Measurements from ENCODE around the gene CC2D2A.

Gene CC2D2A

DNA sequence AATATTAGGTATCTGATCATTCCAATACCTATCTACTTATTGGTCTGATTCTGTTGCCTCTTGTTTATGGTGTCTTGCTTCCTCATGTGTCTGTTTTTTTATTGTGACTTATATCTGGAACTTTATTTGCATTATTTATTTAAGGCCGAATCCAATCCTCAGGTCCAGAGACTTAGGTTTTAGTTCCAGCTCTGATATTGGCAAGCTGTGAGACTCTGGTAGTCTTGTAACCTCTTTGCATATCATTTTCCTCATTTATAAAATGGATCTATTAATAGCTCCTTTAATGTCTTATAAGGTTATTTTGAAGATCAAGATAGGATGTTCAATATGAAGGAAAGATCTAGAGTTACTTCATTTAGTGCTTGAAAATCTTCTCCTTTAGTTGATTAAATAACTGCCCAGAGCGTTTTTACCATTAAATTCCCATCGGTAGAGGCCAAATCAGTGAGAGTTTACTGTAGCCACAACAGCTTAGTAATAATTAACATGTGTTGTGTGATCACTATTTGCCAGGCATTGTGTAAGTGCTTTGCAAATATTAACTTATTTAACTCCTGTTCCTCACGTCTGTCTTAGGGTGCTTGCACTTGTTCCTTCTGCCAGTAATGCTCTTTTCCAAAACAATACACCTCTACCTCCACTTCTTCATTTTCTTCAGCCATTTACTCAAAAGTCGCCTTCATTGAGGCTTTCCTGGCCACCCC lies 82.2 kb downstream of the CC2D2A start:
- DNase-seq (ENCODE audit: low read depth), result no peak
- H3K4me3 ChIP-seq (ENCODE audit: low read depth, low read length), result no peak overlapping the region
- no peak for TF ChIP-seq CTCF (IDR thresholded peaks at IDR 0.05; ENCODE audit: low read depth, low read length, missing control alignments)

DNA sequence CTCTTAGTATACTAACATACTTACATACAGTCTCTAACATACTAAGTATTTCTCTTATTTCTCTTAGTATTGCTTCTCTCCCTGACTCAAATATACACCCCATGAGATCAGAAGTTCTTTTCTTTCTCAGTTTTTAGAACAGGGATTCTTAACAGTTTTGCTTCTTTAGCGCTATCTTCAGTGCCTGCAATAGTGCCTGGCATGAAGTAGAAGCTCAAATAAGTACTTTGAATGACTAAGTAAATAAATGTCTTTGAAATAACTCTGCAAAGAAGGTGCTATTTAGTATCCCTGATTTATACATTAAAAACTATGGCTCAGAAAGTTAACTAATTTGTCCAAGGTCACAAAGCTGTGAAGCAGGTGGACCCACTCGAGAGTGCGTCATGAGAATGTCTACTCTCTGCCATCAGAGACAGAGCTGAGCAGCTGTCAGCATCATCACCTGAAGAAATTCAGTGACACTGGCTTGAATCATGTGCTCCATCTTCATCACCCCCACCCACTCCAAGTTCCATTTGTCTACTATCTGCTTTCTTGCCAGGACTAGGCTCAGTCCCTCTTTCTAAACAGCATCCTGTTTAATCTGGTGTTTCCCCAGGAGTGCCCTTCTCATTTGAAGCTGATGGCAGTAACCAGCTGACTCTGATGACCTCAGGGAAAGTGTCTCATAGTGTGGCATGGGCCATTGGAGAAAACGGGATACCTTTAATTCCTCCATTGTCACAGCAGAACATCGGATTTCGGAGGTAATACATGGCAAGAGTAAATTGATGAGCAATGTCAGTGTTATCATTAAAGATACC lies 83.1 kb downstream of the CC2D2A start:
- no peak for TF ChIP-seq CTCF (IDR thresholded peaks at IDR 0.05; ENCODE audit: low read depth, low read length, missing control alignments)
- no peak for DNase-seq (ENCODE audit: low read depth)
- H3K4me3 ChIP-seq (ENCODE audit: low read depth, low read length), result no peak overlapping the region

DNA sequence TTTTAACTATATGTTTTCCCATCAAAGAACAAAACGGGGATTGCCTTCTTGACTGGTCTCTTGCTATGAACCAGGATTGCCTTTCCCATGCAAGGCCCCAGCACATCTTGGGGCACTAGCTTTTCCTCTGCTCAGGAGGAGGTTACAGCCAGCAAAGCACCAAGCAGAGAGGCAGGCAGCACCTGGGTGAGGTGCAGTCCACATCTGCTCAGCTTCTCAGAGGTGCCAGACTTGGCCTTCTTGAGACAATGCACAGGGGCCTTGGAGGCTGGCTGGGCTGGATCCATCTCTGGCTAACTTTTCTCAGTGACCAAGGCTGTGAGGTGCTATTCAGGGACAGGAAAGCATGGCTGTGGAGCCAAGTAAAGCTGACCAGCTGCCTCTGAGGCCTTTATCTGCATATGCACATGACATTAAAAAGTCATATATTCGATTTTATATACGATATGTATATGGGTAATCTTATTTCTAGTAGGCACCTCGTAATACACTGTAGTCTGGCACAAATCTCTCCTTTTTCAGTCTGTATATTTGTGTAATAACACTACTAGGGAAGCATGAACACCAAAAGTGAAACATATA lies 86.9 kb downstream of the CC2D2A start:
- H3K4me3 ChIP-seq (ENCODE audit: low read depth, low read length), result no peak overlapping the region
- no peak for DNase-seq (ENCODE audit: low read depth)
- no peak for TF ChIP-seq CTCF (IDR thresholded peaks at IDR 0.05; ENCODE audit: low read depth, low read length, missing control alignments)

DNA sequence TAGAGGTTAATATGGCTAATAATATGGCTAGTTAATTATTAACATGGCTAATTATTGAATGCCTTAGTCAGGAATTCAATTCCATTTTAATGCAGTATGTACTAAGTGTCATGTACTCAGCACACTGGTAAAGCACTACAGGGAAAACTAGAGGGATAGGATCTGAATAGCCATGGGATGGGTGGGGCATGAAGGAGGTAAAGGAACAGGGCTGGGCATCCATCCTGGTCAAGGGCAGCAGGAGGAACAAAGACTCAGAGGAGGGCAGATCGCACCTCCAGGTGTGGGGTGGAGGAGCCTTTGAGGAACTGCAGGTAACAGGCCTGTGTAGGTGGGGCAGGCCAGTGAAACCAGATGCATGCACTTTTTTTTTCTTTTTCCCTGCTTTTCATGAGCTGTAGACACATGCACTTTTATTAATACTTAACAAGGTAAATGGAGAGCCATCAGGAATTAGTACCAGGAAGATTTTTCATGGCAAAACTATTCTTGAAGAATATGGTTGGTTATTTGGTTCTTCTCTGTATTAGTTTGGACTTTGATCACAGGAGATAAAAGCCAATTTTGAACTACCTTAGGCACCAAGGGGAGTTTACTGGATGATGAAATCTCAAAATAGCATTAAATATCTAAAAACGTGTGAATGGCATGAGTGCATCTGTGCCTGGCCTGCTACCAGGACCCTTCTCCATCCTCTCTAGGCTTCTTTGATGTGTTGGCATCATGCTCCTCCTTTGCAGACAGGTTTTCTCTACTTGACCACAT lies 88.3 kb downstream of the CC2D2A start:
- no peak for DNase-seq (ENCODE audit: low read depth)
- no peak for TF ChIP-seq CTCF (IDR thresholded peaks at IDR 0.05; ENCODE audit: low read depth, low read length, missing control alignments)
- H3K4me3 ChIP-seq (ENCODE audit: low read depth, low read length), result no peak overlapping the region

GRCh38 chr4:15558561-15558960 lies 88.9 kb downstream of the CC2D2A start:
- H3K4me3 ChIP-seq (ENCODE audit: low read depth, low read length), result no peak overlapping the region
- no peak for TF ChIP-seq CTCF (IDR thresholded peaks at IDR 0.05; ENCODE audit: low read depth, low read length, missing control alignments)
- DNase-seq (ENCODE audit: low read depth), result no peak

GRCh38 chr4:15562114-15562513 lies 92.4 kb downstream of the CC2D2A start:
- TF ChIP-seq CTCF (IDR thresholded peaks at IDR 0.05; ENCODE audit: low read depth, low read length, missing control alignments), result no peak
- DNase-seq (ENCODE audit: low read depth), result no peak
- no peak overlapping the region for H3K4me3 ChIP-seq (ENCODE audit: low read depth, low read length)

Measured in GM12864 (cell line).